SK-N-SH (cell line): ENCODE measurements around the gene MYO7A. TPM values are rescaled to one million over a fixed set of nuclear protein-coding genes. Genes with fewer than 3 reads are reported as not detected.

ENCODE experiments used
- CTCF ChIA-PET: fragments of 300-600, 350-600 bp; formaldehyde crosslinking; extraction: SDS; loops from one replicate; lab custom pipeline; 2021; lab: Yijun Ruan, JAX
- POLR2A ChIA-PET: fragments of 350-600 bp; sonication (Branson Sonifier 250); formaldehyde crosslinking; extraction: SDS; loops from one replicate; lab custom pipeline; 2020; ENCODE audit warnings: antibody characterized with exemption, inconsistent platforms; lab: Yijun Ruan, JAX
- DNase-seq: peaks from one replicate; pipeline ENCODE4 v3.0.0; 2012
- H2AFZ ChIP-seq: fragments of 200-600 bp; sonication (generic); 2 replicates; pipeline ENCODE4 v1.8.1; 2016; ENCODE audit warnings: antibody characterized with exemption, mild to moderate bottlenecking, low read depth
- H3F3A ChIP-seq: fragments of 200-600 bp; sonication (generic); replicated peaks from 2 replicates; pipeline ENCODE3; 2016; ENCODE audit warnings: antibody characterized with exemption, mild to moderate bottlenecking; ENCODE audit not compliant: insufficient read depth
- H3K27ac ChIP-seq, 2 experiments: fragments of 200-500 bp in 1 of 2; fragments of 200-600 bp in 1 of 2; sonication (Bioruptor generic) in 1 of 2; sonication (generic), shearing (Covaris generic) in 1 of 2; 2 replicates each; pipeline versions ENCODE4 v1.5.1 to v1.6.1; 2014 to 2016; ENCODE audit warnings: low read depth in 2 of 2, inconsistent platforms in 1 of 2, low read length in 1 of 2, mild to moderate bottlenecking in 1 of 2, mixed read lengths in 1 of 2
- H3K27me3 ChIP-seq: fragments of 200-600 bp; sonication (generic), shearing (Covaris generic); 2 replicates; pipeline ENCODE4 v1.6.1; 2016; ENCODE audit warnings: mixed run types; ENCODE audit not compliant: insufficient read depth
- H3K36me3 ChIP-seq, 2 experiments: fragments of 200-500 bp in 1 of 2; fragments of 200-600 bp in 1 of 2; sonication (Bioruptor generic) in 1 of 2; sonication (generic) in 1 of 2; replicated peaks in 1 of 2; 2 replicates each; pipeline versions ENCODE3 to v1.5.1; 2014 to 2016; ENCODE audit warnings: low read length in 1 of 2, mild to moderate bottlenecking in 1 of 2; ENCODE audit not compliant: insufficient read depth in 2 of 2, control insufficient read depth in 1 of 2
- H3K4me1 ChIP-seq, 2 experiments: fragments of 200-500 bp in 1 of 2; fragments of 200-600 bp in 1 of 2; sonication (Bioruptor generic) in 1 of 2; sonication (generic), shearing (Covaris generic) in 1 of 2; 2 replicates each; pipeline versions ENCODE4 v1.5.1 to v1.6.1; 2014 to 2016; ENCODE audit warnings: low read depth in 1 of 2, low read length in 1 of 2, mixed run types in 1 of 2; ENCODE audit not compliant: insufficient read depth in 2 of 2, control insufficient read depth in 1 of 2
- H3K4me2 ChIP-seq: fragments of 200-600 bp; sonication (generic), shearing (Covaris generic); 2 replicates; pipeline ENCODE4 v1.6.1; 2017; ENCODE audit warnings: mixed run types
- H3K4me3 ChIP-seq, 2 experiments: fragments of 200-500 bp in 1 of 2; fragments of 200-600 bp in 1 of 2; sonication (Bioruptor generic) in 1 of 2; sonication (generic), shearing (Covaris generic) in 1 of 2; 2 replicates each; pipeline versions ENCODE4 v1.5.1 to v1.8.1; 2014 to 2016; ENCODE audit warnings: low read depth in 2 of 2, inconsistent platforms in 1 of 2, low read length in 1 of 2, mild to moderate bottlenecking in 1 of 2, mixed read lengths in 1 of 2, moderate library complexity in 1 of 2
- H3K79me2 ChIP-seq: fragments of 200-600 bp; sonication (generic); 2 replicates; pipeline ENCODE4 v1.8.1; 2017; ENCODE audit warnings: mild to moderate bottlenecking; ENCODE audit not compliant: insufficient read depth
- H3K9ac ChIP-seq: fragments of 200-600 bp; sonication (generic); 2 replicates; pipeline ENCODE4 v1.6.1; 2017; ENCODE audit warnings: mixed run types
- H3K9me2 ChIP-seq: fragments of 200-600 bp; sonication (generic); 2 replicates; pipeline ENCODE4 v1.6.1; 2017; ENCODE audit warnings: mixed run types
- H3K9me3 ChIP-seq: fragments of 200-600 bp; sonication (generic); 2 replicates; pipeline ENCODE4 v1.6.1; 2017; ENCODE audit warnings: mixed run types, mild to moderate bottlenecking, moderate library complexity
- H4K20me1 ChIP-seq: fragments of 200-600 bp; sonication (generic); 2 replicates; pipeline ENCODE4 v1.6.1; 2017; ENCODE audit warnings: mild to moderate bottlenecking, mixed run types; ENCODE audit not compliant: insufficient read depth
- CHD2 ChIP-seq: fragments of 150-350 bp; IDR thresholded peaks from 2 replicates; pipeline ENCODE4 v1.6.1; 2018; ENCODE audit warnings: low read length; ENCODE audit not compliant: partially characterized antibody
- CTCF ChIP-seq: fragments of 200-600 bp; sonication (generic); IDR thresholded peaks from 2 replicates; pipeline ENCODE4 v1.6.1; 2017; ENCODE audit warnings: antibody characterized with exemption, mild to moderate bottlenecking, moderate library complexity
- EZH2phosphoT487 ChIP-seq: fragments of 200-600 bp; sonication (generic); IDR thresholded peaks from 2 replicates; pipeline ENCODE4 v1.6.1; 2017; ENCODE audit warnings: low read depth, mixed run types, mild to moderate bottlenecking, antibody characterized with exemption, moderate library complexity, borderline replicate concordance
- FOSL2 ChIP-seq: IDR thresholded peaks from 2 replicates; pipeline ENCODE4 v1.4.0; 2012; ENCODE audit warnings: low read depth, mild to moderate bottlenecking, moderate library complexity, borderline replicate concordance
- FOXJ3 ChIP-seq: sonication (generic); formaldehyde crosslinking; IDR thresholded peaks from 2 replicates; pipeline ENCODE4 v1.5.1; 2020; ENCODE audit warnings: mild to moderate bottlenecking, missing genetic modification reagents
- FOXM1 ChIP-seq: IDR thresholded peaks from 2 replicates; pipeline ENCODE4 v1.4.0; 2012; ENCODE audit warnings: low read depth, mild to moderate bottlenecking
- GABPA ChIP-seq: IDR thresholded peaks from 2 replicates; pipeline ENCODE4 v1.4.0; 2012; ENCODE audit warnings: low read depth, mild to moderate bottlenecking
- JUND ChIP-seq: IDR thresholded peaks from 2 replicates; pipeline ENCODE4 v1.4.0; 2012
- MEF2A ChIP-seq: IDR thresholded peaks from 2 replicates; pipeline ENCODE4 v1.4.0; 2012; ENCODE audit warnings: low read depth, borderline replicate concordance
- MXI1 ChIP-seq: IDR thresholded peaks from 2 replicates; pipeline ENCODE4 v1.6.1; 2012; ENCODE audit warnings: mild to moderate bottlenecking, low read depth, low read length, improper control_type of control experiment
- NFIC ChIP-seq: IDR thresholded peaks from 2 replicates; pipeline ENCODE4 v1.4.0; 2012; ENCODE audit warnings: borderline replicate concordance
- NRF1 ChIP-seq: IDR thresholded peaks from 2 replicates; pipeline ENCODE4 v1.6.1; 2012; ENCODE audit warnings: low read depth, mild to moderate bottlenecking, low read length
- PBX3 ChIP-seq: IDR thresholded peaks from 2 replicates; pipeline ENCODE4; 2012
- RCOR1 ChIP-seq: fragments of 150-350 bp; IDR thresholded peaks from 2 replicates; pipeline ENCODE4 v1.6.1; 2017; ENCODE audit warnings: antibody characterized with exemption, low read length
- RFX5 ChIP-seq: IDR thresholded peaks from 2 replicates; pipeline ENCODE4 v1.6.1; 2012; ENCODE audit warnings: mild to moderate bottlenecking, improper control_type of control experiment, low read length
- SMC3 ChIP-seq: IDR thresholded peaks from 2 replicates; pipeline ENCODE4 v1.6.1; 2012; ENCODE audit warnings: low read depth, low read length, improper control_type of control experiment
- TAF1 ChIP-seq: IDR thresholded peaks from 2 replicates; pipeline ENCODE4 v1.6.1; 2012; ENCODE audit warnings: low read depth, mild to moderate bottlenecking, low read length, moderate library complexity, borderline replicate concordance
- TCF12 ChIP-seq: IDR thresholded peaks from 2 replicates; pipeline ENCODE4 v1.4.0; 2012
- TEAD4 ChIP-seq: IDR thresholded peaks from 2 replicates; pipeline ENCODE4 v1.4.0; 2012; ENCODE audit warnings: mild to moderate bottlenecking, borderline replicate concordance; ENCODE audit not compliant: insufficient read depth
- YY1 ChIP-seq: IDR thresholded peaks from 2 replicates; pipeline ENCODE4 v1.4.0; 2012; ENCODE audit warnings: low read depth, mild to moderate bottlenecking
- WGBS: methylation state at CpG from one replicate; pipeline ENCODE4 v1.1.6; 2017; ENCODE audit warnings: low lambda C conversion rate; 5-methylcytosine and 5-hydroxymethylcytosine counted together
- polyA plus RNA-seq, 3 experiments: library from polyadenylated mRNA; depleted of rRNA; stranded (reverse); fragments of >200 nt; gene quantifications; 2 replicates each; pipeline ENCODE4 v1.2.3, GENCODE V29; 2012
- TF ChIP-seq, protein P1 (sequence below): fragments of 150-350 bp; IDR thresholded peaks from 2 replicates; pipeline ENCODE4 v1.6.1; 2016; ENCODE audit warnings: mild to moderate bottlenecking, low read depth, low read length

Gene MYO7A
- polyA plus RNA-seq, 1 of the 3 experiments (the other 2 are of a cell fraction) = 0.08 TPM

GRCh38 chr11:77154381-77155081 lies 26.5 kb downstream of the MYO7A start:
- Histone ChIP-seq H4K20me1 (no peaks in the 10 kb centered on the region), H3K4me2 (no peak overlapping the region), H3K27ac (no peak overlapping the region), H3K27me3 (no peaks in the 10 kb centered on the region), H3K9me2 (no peaks in the 10 kb centered on the region), H3K36me3 (no peaks in the 10 kb centered on the region), H3F3A (no peaks in the 10 kb centered on the region), H3K79me2 (no peaks in the 10 kb centered on the region), H3K4me1 (peaks cover 0 to 13% of the 10 kb centered on the region in 2 experiments; a peak in 1 of 4 replicates), H3K9ac (no peak overlapping the region), H2AFZ (no peak overlapping the region), H3K9me3 (no peaks in the 10 kb centered on the region), H3K4me3 (no peak overlapping the region)
- TF ChIP-seq CHD2 (no peak), CTCF (no peak), GABPA (no peak), NRF1 (no peak), TAF1 (no peak)
- TF ChIP-seq, protein P1, sequence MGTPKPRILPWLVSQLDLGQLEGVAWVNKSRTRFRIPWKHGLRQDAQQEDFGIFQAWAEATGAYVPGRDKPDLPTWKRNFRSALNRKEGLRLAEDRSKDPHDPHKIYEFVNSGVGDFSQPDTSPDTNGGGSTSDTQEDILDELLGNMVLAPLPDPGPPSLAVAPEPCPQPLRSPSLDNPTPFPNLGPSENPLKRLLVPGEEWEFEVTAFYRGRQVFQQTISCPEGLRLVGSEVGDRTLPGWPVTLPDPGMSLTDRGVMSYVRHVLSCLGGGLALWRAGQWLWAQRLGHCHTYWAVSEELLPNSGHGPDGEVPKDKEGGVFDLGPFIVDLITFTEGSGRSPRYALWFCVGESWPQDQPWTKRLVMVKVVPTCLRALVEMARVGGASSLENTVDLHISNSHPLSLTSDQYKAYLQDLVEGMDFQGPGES = no peak
- no peak for DNase-seq
- POLR2A ChIA-PET = no interaction called here
- CTCF ChIA-PET = interaction anchor here (1.2 to 2.5 kb wide), 7 partner anchors 27 to 393 kb away, joined by 3 to 15 read pairs (median 5); partner anchors contain the start of gene MYO7A
- 59% methylated on average over 6 of the region's 10 CpGs for WGBS

GRCh38 chr11:77155082-77155475 lies 27.0 kb downstream of the MYO7A start:
- CTCF ChIA-PET = interaction anchor here (1.2 to 2.5 kb wide), 6 partner anchors 27 to 393 kb away, joined by 3 to 15 read pairs (median 5); partner anchors contain the start of gene MYO7A
- H3K27me3 ChIP-seq = no peaks in the 10 kb centered on the region
- TF ChIP-seq, protein P1 = no peak
- TF ChIP-seq RCOR1 (no peak), EZH2phosphoT487 (no peak), SMC3 (no peak), CTCF (no peak), TEAD4 (no peak), NFIC (no peak), GABPA (no peak), MXI1 (no peak), FOXM1 (no peak), PBX3 (no peak), JUND (no peak), FOXJ3 (CRISPR knock-in tag) (no peak), YY1 (no peak), FOSL2 (no peak), MEF2A (no peak), TCF12 (no peak), RFX5 (no peak)

More at GRCh38 chr11:77155082-77155475, 27.0 kb downstream of the MYO7A start:
- H3K4me2 ChIP-seq = no peak overlapping the region
- POLR2A ChIA-PET = no interaction called here
- H3K9me3 ChIP-seq = no peaks in the 10 kb centered on the region
- H4K20me1 ChIP-seq = no peaks in the 10 kb centered on the region
- no peak overlapping the region for H3K27ac ChIP-seq
- H3K4me3 ChIP-seq = no peak overlapping the region
- 100% methylated on average over 1 of the region's 4 CpGs for WGBS
- H3K9me2 ChIP-seq = no peaks in the 10 kb centered on the region
- H3K9ac ChIP-seq = no peak overlapping the region
- H3K79me2 ChIP-seq = no peaks in the 10 kb centered on the region
- DNase-seq = no peak
- H3K4me1 ChIP-seq = peaks cover 0 to 13% of the 10 kb centered on the region in 2 experiments; a peak in 1 of 4 replicates
- H3F3A ChIP-seq = no peaks in the 10 kb centered on the region
- no peaks in the 10 kb centered on the region for H3K36me3 ChIP-seq
- no peak overlapping the region for H2AFZ ChIP-seq
